ENCODE measurements around the gene CDIP1. TPM values are rescaled to one million over a fixed set of nuclear protein-coding genes. Genes with fewer than 3 reads are reported as not detected.

Gene CDIP1
- total and polyA plus RNA-seq, 10 of the 15 experiments (the other 5 are each of a cell fraction or from before 2014, with no cell fraction given) = 6.1 to 32.4 (median 13.6) TPM

GRCh38 chr16:4501071-4501478, 37.5 kb downstream of the CDIP1 start:
- no peak overlapping the region for H2AFZ ChIP-seq (ENCODE audit: control insufficient read depth, low read depth, low read length)
- peaks cover 2% of the 10 kb centered on the region for H3K79me2 ChIP-seq (ENCODE audit: control insufficient read depth, insufficient read depth, low read length)
- ChIA-PET POLR2A (interaction anchor here (0.5 to 0.9 kb wide), 2 partner anchors 13 to 341 kb away, joined by 3 to 4 read pairs; no protein-coding TSS in a partner anchor), SMC1A (ENCODE audit: uncharacterized antibody, unreplicated experiment) (interaction anchor here (1.5 to 3.7 kb wide), 4 partner anchors 9 to 47 kb away, joined by 6 to 12 read pairs (median 6); no protein-coding TSS in a partner anchor), CTCF (interaction anchor here (1.0 to 3.2 kb wide), 4 partner anchors 9 to 99 kb away, joined by 3 to 16 read pairs (median 4); no protein-coding TSS in a partner anchor), RAD21 (ENCODE audit: unreplicated experiment) (no interaction called here)
- intact Hi-C loops (cut with micrococcal nuclease; ENCODE audit: unreplicated experiment) = loop anchor here (2.0 kb wide), 1 partner anchor 24 kb away; the partner anchor contains the start of gene HMOX2
- in situ Hi-C loops (cut with MboI) = no loop called here
- H3K27ac ChIP-seq (ENCODE audit: control insufficient read depth, insufficient read depth) = no peak overlapping the region
- no peak overlapping the region for H3K4me2 ChIP-seq (ENCODE audit: control insufficient read depth, insufficient read depth)
- no TSS peak for BruUV-seq (replicated peaks)
- WGBS (ENCODE audit: insufficient coverage, insufficient replicate concordance, low lambda C conversion rate, missing lambda C conversion rate) = 66% methylated on average over 5 of the region's 5 CpGs
- H3K4me1 ChIP-seq (ENCODE audit: control insufficient read depth, insufficient read depth, low read length) = peaks cover 14% of the 10 kb centered on the region
- ATAC-seq = no peak
- no peaks in the 10 kb centered on the region for H3K27me3 ChIP-seq (replicated peaks in 1 of 2; ENCODE audit: control insufficient read depth in 2 of 2, insufficient read depth in 2 of 2, low read length in 1 of 2)
- H3K4me3 ChIP-seq = no peak overlapping the region
- DNase-seq (ENCODE audit: low read depth, low spot score) = no peak
- no peaks in the 10 kb centered on the region; the same call in 1 of the 2 replicates for H4K20me1 ChIP-seq (ENCODE audit: control insufficient read depth, insufficient read depth)
- FAIRE-seq = no peak
- no peak overlapping the region for H3K9ac ChIP-seq (ENCODE audit: control insufficient read depth, insufficient read depth, low read length)
- H3K36me3 ChIP-seq (ENCODE audit: control insufficient read depth in 2 of 2, insufficient read depth in 2 of 2, low read length in 1 of 2) = no peaks in the 10 kb centered on the region; a peak in 2 of 4 replicates
- H3K9me3 ChIP-seq (replicated peaks; ENCODE audit: control insufficient read depth, insufficient read depth, low read length) = no peaks in the 10 kb centered on the region
- TF ChIP-seq YY1 (IDR thresholded peaks at IDR 0.05; ENCODE audit: low read depth, low read length) (no peak), RAD21 (IDR thresholded peaks at IDR 0.05; ENCODE audit: insufficient read depth, low read depth, low read length) (no peak), SP1 (IDR thresholded peaks at IDR 0.05; ENCODE audit: low read depth, low read length) (no peak), ZNF24 (IDR thresholded peaks at IDR 0.05) (no peak), ELK1 (IDR thresholded peaks at IDR 0.05; ENCODE audit: low read depth, low read length) (no peak), ZNF217 (IDR thresholded peaks at IDR 0.05) (no peak), BHLHE40 (IDR thresholded peaks at IDR 0.05; ENCODE audit: borderline replicate concordance in 1 of 2, low read depth in 2 of 2, low read length in 1 of 2) (no peak), CREB1 (IDR thresholded peaks at IDR 0.05; ENCODE audit: low read depth) (no peak), NFYB (IDR thresholded peaks at IDR 0.05; ENCODE audit: insufficient read depth, low read depth, low read length) (no peak), CTCF (IDR thresholded peaks at IDR 0.05 in 2 of 3, conservative IDR thresholded peaks at IDR 0.05 in 1 of 3; ENCODE audit: control insufficient read depth in 2 of 3, extremely low read depth in 1 of 3, insufficient read depth in 1 of 3, low read depth in 3 of 3, low read length in 3 of 3) (no peak), ZNF207 (IDR thresholded peaks at IDR 0.05; ENCODE audit: borderline replicate concordance) (no peak), RELA (IDR thresholded peaks at IDR 0.05; ENCODE audit: borderline replicate concordance, partially characterized antibody) (no peak), FOXK2 (IDR thresholded peaks at IDR 0.05) (no peak), TBL1XR1 (IDR thresholded peaks at IDR 0.05; ENCODE audit: low read depth, low read length) (no peak), RELB (IDR thresholded peaks at IDR 0.05; ENCODE audit: low read depth) (no peak), NFYA (IDR thresholded peaks at IDR 0.05; ENCODE audit: borderline replicate concordance, low read depth, low read length) (no peak), NFXL1 (IDR thresholded peaks at IDR 0.05; ENCODE audit: borderline replicate concordance) (no peak), HDGF (IDR thresholded peaks at IDR 0.05) (no peak), HDAC6 (IDR thresholded peaks at IDR 0.05; ENCODE audit: unreplicated experiment) (no peak)

Measured in GM12878 (cell line).